Measurements from ENCODE around the gene PRPS1L1. TPM values are rescaled to one million over a fixed set of nuclear protein-coding genes. Genes with fewer than 3 reads are reported as not detected.

Gene PRPS1L1
- polyA plus RNA-seq, 3 donors: not detected

- no peak for DNase-seq (ENCODE audit: low read depth in 3 of 3, low spot score in 2 of 3)
Measured at GRCh38 chr7:18016547-18017444, 10.8 kb downstream of the PRPS1L1 start.

GRCh38 chr7:18013936-18014335 is 13.7 kb downstream of the PRPS1L1 start:
- no peak for DNase-seq (ENCODE audit: low read depth in 3 of 3, low spot score in 2 of 3)

GRCh38 chr7:18004372-18004771 is 23.3 kb downstream of the PRPS1L1 start:
- DNase-seq (ENCODE audit: low read depth in 3 of 3, low spot score in 2 of 3): no peak

- DNase-seq (ENCODE audit: low read depth in 3 of 3, low spot score in 2 of 3): no peak
Measured at GRCh38 chr7:18003286-18003994, 24.2 kb downstream of the PRPS1L1 start.

- no peak for DNase-seq (ENCODE audit: low read depth in 3 of 3, low spot score in 2 of 3)
Measured at GRCh38 chr7:17998692-17999091, 29.0 kb downstream of the PRPS1L1 start.

- DNase-seq (ENCODE audit: low read depth in 3 of 3, low spot score in 2 of 3): no peak
Measured at GRCh38 chr7:17996442-17997223, 31.0 kb downstream of the PRPS1L1 start.

GRCh38 chr7:17996040-17996439 is 31.6 kb downstream of the PRPS1L1 start:
- no peak for DNase-seq (ENCODE audit: low read depth in 3 of 3, low spot score in 2 of 3)

GRCh38 chr7:17994079-17994850 is 33.4 kb downstream of the PRPS1L1 start:
- no peak for DNase-seq (ENCODE audit: low read depth in 3 of 3, low spot score in 2 of 3)

GRCh38 chr7:17991866-17992648 is 35.6 kb downstream of the PRPS1L1 start:
- no peak for DNase-seq (ENCODE audit: low read depth in 3 of 3, low spot score in 2 of 3)

GRCh38 chr7:17990761-17991160 is 36.9 kb downstream of the PRPS1L1 start:
- DNase-seq (ENCODE audit: low read depth in 3 of 3, low spot score in 2 of 3): no peak

- DNase-seq (ENCODE audit: low read depth in 3 of 3, low spot score in 2 of 3): no peak
Measured at GRCh38 chr7:17989546-17989945, 38.1 kb downstream of the PRPS1L1 start.

GRCh38 chr7:17988858-17989257 is 38.8 kb downstream of the PRPS1L1 start:
- DNase-seq (ENCODE audit: low read depth in 3 of 3, low spot score in 2 of 3): no peak

- no peak for DNase-seq (ENCODE audit: low read depth in 3 of 3, low spot score in 2 of 3)
Measured at GRCh38 chr7:17988141-17988540, 39.5 kb downstream of the PRPS1L1 start.

- DNase-seq (ENCODE audit: low read depth in 3 of 3, low spot score in 2 of 3): no peak
Measured at GRCh38 chr7:17986851-17987250, 40.8 kb downstream of the PRPS1L1 start.

GRCh38 chr7:17985473-17986239 is 42.0 kb downstream of the PRPS1L1 start:
- no peak for DNase-seq (ENCODE audit: low read depth in 3 of 3, low spot score in 2 of 3)

GRCh38 chr7:17984288-17984687 is 43.4 kb downstream of the PRPS1L1 start:
- no peak for DNase-seq (ENCODE audit: low read depth in 3 of 3, low spot score in 2 of 3)

- DNase-seq (ENCODE audit: low read depth in 3 of 3, low spot score in 2 of 3): no peak
Measured at GRCh38 chr7:17983221-17984062, 44.2 kb downstream of the PRPS1L1 start.

GRCh38 chr7:17976952-17977351 is 50.7 kb downstream of the PRPS1L1 start:
- no peak for DNase-seq (ENCODE audit: low read depth in 3 of 3, low spot score in 2 of 3)

Measured in right renal cortex interstitium (tissue), 3 donors.